ENCODE data around the gene AIF1L. TPM values are rescaled to one million over a fixed set of nuclear protein-coding genes. Genes with fewer than 3 reads are reported as not detected.
"Not testable (repeated sequence)": the region's sequence is repeated elsewhere in the genome, so short reads cannot be mapped to it uniquely, and the experiment has no call there.

AIF1L gene
- total and polyA plus RNA-seq, 2 of the 13 experiments (the other 11 are each of a cell fraction or from before 2014, with no cell fraction given): 12.4 to 36.5 TPM

- H3K9me3 ChIP-seq (ENCODE audit: low read length); FAIRE-seq; H3K27ac ChIP-seq (ENCODE audit: extremely low read length, insufficient read depth, low read length); CTCF ChIA-PET (ENCODE audit: low intra/inter-chr PET ratio, low total read pairs); H3K4me3 ChIP-seq (replicated peaks in 1 of 3; ENCODE audit: insufficient read depth in 1 of 3, low read depth in 2 of 3, low read length in 3 of 3); DNase-seq (ENCODE audit: low spot score); intact Hi-C loops (cut with micrococcal nuclease; ENCODE audit: unreplicated experiment); H3K4me2 ChIP-seq (ENCODE audit: low read depth, low read length); H3K36me3 ChIP-seq (replicated peaks in 1 of 2; ENCODE audit: control insufficient read depth in 1 of 2, insufficient read depth in 2 of 2, low read length in 2 of 2); H3K79me2 ChIP-seq (ENCODE audit: insufficient read depth, low read length); H2AFZ ChIP-seq (ENCODE audit: low read length); BruUV-seq (replicated peaks); H4K20me1 ChIP-seq (ENCODE audit: insufficient read depth, low read length); H3K9ac ChIP-seq (ENCODE audit: insufficient read depth, low read depth, low read length); in situ Hi-C loops (cut with HindIII; ENCODE audit: extremely low pct_ligation_motif_present, low pct_unique_long_range_greater_than_20kb); ATAC-seq: not testable (repeated sequence)
- WGBS (ENCODE audit: low lambda C conversion rate): 93% methylated on average over 8 of the region's 8 CpGs
- POLR2A ChIA-PET: interaction anchor here (1.7 to 4.5 kb wide), 2 partner anchors 22 to 25 kb away, joined by 6 to 19 read pairs; partner anchors contain the start of gene NUP214
- Histone ChIP-seq H3K4me1 (ENCODE audit: insufficient read depth, low read length) (peaks cover 22% of the 10 kb centered on the region), H3K27me3 (ENCODE audit: control insufficient read depth in 1 of 2, insufficient read depth in 2 of 2, low read length in 2 of 2) (peaks cover 0 to 16% of the 10 kb centered on the region in 2 experiments; a peak in 2 of 5 replicates)
Measured at GRCh38 chr9:131099845-131100244, 3.5 kb downstream of the AIF1L start.

DNA sequence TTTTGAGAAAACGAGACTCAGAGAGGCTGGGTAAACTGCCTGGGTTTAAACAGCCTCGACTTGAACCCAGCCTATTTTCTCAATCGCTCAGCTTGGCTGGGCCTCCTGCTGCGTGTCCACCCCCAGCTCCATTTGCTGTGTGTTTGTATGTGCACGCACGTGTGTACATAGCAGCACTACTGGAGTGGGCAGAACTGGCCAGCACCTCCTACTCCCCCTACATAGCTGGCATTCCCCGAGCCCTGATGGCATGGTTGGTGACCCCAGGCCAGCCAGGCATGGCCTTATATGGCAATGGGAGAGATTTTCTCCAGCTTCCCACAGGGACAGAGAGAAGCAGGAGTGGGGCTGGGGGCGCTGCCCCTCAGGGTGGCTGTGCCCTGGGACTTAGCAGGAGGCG, 4.1 kb downstream of the AIF1L start:
- no peaks in the 10 kb centered on the region for H3K79me2 ChIP-seq (ENCODE audit: insufficient read depth, low read length)
- no peak overlapping the region for H3K4me2 ChIP-seq (ENCODE audit: low read depth, low read length)
- TF ChIP-seq PLSCR1 (CRISPR knock-in tag; IDR thresholded peaks at IDR 0.05; ENCODE audit: borderline replicate concordance): no peak
- no peak for TF ChIP-seq IRF2 (CRISPR knock-in tag; IDR thresholded peaks at IDR 0.05)
- TF ChIP-seq, protein P1, sequence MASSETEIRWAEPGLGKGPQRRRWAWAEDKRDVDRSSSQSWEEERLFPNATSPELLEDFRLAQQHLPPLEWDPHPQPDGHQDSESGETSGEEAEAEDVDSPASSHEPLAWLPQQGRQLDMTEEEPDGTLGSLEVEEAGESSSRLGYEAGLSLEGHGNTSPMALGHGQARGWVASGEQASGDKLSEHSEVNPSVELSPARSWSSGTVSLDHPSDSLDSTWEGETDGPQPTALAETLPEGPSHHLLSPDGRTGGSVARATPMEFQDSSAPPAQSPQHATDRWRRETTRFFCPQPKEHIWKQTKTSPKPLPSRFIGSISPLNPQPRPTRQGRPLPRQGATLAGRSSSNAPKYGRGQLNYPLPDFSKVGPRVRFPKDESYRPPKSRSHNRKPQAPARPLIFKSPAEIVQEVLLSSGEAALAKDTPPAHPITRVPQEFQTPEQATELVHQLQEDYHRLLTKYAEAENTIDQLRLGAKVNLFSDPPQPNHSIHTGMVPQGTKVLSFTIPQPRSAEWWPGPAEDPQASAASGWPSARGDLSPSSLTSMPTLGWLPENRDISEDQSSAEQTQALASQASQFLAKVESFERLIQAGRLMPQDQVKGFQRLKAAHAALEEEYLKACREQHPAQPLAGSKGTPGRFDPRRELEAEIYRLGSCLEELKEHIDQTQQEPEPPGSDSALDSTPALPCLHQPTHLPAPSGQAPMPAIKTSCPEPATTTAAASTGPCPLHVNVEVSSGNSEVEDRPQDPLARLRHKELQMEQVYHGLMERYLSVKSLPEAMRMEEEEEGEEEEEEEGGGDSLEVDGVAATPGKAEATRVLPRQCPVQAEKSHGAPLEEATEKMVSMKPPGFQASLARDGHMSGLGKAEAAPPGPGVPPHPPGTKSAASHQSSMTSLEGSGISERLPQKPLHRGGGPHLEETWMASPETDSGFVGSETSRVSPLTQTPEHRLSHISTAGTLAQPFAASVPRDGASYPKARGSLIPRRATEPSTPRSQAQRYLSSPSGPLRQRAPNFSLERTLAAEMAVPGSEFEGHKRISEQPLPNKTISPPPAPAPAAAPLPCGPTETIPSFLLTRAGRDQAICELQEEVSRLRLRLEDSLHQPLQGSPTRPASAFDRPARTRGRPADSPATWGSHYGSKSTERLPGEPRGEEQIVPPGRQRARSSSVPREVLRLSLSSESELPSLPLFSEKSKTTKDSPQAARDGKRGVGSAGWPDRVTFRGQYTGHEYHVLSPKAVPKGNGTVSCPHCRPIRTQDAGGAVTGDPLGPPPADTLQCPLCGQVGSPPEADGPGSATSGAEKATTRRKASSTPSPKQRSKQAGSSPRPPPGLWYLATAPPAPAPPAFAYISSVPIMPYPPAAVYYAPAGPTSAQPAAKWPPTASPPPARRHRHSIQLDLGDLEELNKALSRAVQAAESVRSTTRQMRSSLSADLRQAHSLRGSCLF (CRISPR knock-in tag; IDR thresholded peaks at IDR 0.05; ENCODE audit: borderline replicate concordance): no peak
- TF ChIP-seq ZNF83 (CRISPR knock-in tag; IDR thresholded peaks at IDR 0.05; ENCODE audit: borderline replicate concordance): no peak
- peak; percentile 75; the same call in 1 of the 2 replicates for TF ChIP-seq SRF (IDR thresholded peaks at IDR 0.05; ENCODE audit: low read depth, low read length)
- BruUV-seq (replicated peaks): no TSS peak
- H3K4me3 ChIP-seq (replicated peaks in 1 of 3; ENCODE audit: insufficient read depth in 1 of 3, low read depth in 2 of 3, low read length in 3 of 3): no peak overlapping the region
- no peak overlapping the region for H2AFZ ChIP-seq (ENCODE audit: low read length)
- 95% methylated on average over 9 of the region's 9 CpGs for WGBS (ENCODE audit: low lambda C conversion rate)
- peaks cover 0 to 11% of the 10 kb centered on the region in 2 experiments; a peak in 2 of 5 replicates for H3K27me3 ChIP-seq (ENCODE audit: control insufficient read depth in 1 of 2, insufficient read depth in 2 of 2, low read length in 2 of 2)
- CTCF ChIA-PET (ENCODE audit: low intra/inter-chr PET ratio, low total read pairs): no interaction called here
- peaks cover 18% of the 10 kb centered on the region for H3K4me1 ChIP-seq (ENCODE audit: insufficient read depth, low read length)
- no peak overlapping the region for H3K27ac ChIP-seq (ENCODE audit: extremely low read length, insufficient read depth, low read length)
- DNase-seq (ENCODE audit: low spot score): no peak
- POLR2A ChIA-PET: interaction anchor here (0.8 kb wide), 1 partner anchor 24 kb away, joined by 5 read pairs; no protein-coding TSS in a partner anchor
- intact Hi-C loops (cut with micrococcal nuclease; ENCODE audit: unreplicated experiment) (no loop called here), in situ Hi-C loops (cut with HindIII; ENCODE audit: extremely low pct_ligation_motif_present, low pct_unique_long_range_greater_than_20kb) (no loop called here)
- H3K36me3 ChIP-seq (replicated peaks in 1 of 2; ENCODE audit: control insufficient read depth in 1 of 2, insufficient read depth in 2 of 2, low read length in 2 of 2): no peaks in the 10 kb centered on the region
- H4K20me1 ChIP-seq (ENCODE audit: insufficient read depth, low read length): no peaks in the 10 kb centered on the region
- H3K9me3 ChIP-seq (ENCODE audit: low read length): no peaks in the 10 kb centered on the region
- no peak overlapping the region for H3K9ac ChIP-seq (ENCODE audit: insufficient read depth, low read depth, low read length)
- ATAC-seq: no peak
- no peak for FAIRE-seq
